C4-2B (cell line): ENCODE results near the gene MCCC2.

Source experiments
- H3K27ac ChIP-seq: fragments of 450-650 bp; 2 replicates; pipeline ENCODE4 v1.5.1; 2017
- ZFX ChIP-seq: fragments of 450-650 bp; IDR thresholded peaks from 2 replicates; pipeline ENCODE4 v1.6.1; 2017
- TF ChIP-seq, protein P1 (sequence below): fragments of 450-650 bp; conservative IDR thresholded peaks from 2 replicates; pipeline ENCODE4 v1.5.1; 2017; ENCODE audit warnings: mild to moderate bottlenecking

Gene MCCC2

DNA sequence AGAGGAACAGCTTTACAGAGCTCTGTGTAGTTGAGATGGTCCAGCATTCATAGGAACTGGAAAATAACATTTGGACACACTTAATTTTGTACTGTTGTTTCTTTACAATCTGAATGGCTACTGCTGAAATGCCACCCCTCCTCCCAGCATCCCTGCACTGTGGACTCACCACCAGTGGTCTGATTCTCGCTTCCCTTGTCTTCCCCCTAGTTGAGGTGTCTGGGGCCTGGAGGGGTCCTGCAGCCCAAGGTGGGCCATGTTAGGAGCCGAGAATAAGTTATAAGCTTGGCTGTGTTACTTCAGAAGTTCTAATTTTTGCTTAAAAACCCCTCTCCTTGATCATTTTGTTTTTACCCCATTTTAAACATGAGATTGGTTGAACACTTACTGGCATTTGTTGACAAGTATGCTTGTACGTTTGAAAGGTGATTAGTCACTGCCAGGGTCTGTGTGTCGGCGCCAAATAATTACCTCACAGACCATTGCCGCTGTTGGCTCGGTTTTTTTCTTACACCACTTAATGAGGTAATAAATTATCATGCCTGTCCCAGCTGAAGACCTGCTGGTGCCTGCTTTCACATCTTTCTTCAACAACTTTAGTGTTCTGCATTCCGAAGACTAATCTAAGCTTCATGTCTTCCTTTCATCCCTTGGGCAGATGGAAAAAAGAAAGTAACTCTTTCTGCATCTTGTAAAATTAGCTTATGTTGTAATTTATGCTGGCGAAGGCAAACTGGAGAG is 65.8 kb downstream of the MCCC2 start:
- H3K27ac ChIP-seq, result peak overlapping the region; percentile 96
- TF ChIP-seq, protein P1, sequence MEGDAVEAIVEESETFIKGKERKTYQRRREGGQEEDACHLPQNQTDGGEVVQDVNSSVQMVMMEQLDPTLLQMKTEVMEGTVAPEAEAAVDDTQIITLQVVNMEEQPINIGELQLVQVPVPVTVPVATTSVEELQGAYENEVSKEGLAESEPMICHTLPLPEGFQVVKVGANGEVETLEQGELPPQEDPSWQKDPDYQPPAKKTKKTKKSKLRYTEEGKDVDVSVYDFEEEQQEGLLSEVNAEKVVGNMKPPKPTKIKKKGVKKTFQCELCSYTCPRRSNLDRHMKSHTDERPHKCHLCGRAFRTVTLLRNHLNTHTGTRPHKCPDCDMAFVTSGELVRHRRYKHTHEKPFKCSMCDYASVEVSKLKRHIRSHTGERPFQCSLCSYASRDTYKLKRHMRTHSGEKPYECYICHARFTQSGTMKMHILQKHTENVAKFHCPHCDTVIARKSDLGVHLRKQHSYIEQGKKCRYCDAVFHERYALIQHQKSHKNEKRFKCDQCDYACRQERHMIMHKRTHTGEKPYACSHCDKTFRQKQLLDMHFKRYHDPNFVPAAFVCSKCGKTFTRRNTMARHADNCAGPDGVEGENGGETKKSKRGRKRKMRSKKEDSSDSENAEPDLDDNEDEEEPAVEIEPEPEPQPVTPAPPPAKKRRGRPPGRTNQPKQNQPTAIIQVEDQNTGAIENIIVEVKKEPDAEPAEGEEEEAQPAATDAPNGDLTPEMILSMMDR, result no peak
- TF ChIP-seq ZFX, result no peak

DNA sequence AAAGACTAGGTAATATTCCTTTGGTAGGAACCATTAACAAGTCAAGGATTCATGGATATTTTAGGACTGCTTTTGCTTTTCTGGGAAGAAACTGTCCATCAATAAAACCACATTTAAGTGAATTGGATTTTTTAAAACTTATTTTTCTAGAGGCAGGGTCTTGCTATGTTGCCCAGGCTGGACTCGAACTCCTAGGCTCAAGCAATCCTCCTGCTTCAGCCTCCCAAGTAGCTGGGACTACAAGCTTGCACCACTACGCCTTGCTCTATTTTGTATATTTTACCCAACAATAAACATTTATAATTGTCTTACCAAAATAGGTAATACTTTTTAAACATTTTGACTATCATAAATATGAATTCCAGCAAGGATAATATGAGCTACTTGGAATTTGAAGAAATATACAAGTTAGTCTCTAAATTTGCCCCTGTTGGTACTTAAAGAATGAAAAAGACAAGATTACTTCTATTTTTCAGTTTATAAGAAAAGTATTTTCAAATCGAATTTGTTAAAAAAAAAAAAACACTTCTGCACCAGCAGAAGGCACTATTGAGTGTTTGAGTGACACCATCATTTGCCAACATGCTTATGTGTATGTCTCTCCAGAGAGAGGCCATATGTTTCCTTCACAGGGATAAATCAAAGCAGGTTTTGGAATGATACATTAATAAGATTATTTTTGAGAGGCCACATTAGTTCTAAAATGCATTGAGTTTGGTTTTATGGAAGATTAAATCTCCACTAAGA is 71.9 kb downstream of the MCCC2 start:
- TF ChIP-seq ZFX, result no peak
- TF ChIP-seq, protein P1, result peak; percentile 40
- H3K27ac ChIP-seq, result no peak overlapping the region

DNA sequence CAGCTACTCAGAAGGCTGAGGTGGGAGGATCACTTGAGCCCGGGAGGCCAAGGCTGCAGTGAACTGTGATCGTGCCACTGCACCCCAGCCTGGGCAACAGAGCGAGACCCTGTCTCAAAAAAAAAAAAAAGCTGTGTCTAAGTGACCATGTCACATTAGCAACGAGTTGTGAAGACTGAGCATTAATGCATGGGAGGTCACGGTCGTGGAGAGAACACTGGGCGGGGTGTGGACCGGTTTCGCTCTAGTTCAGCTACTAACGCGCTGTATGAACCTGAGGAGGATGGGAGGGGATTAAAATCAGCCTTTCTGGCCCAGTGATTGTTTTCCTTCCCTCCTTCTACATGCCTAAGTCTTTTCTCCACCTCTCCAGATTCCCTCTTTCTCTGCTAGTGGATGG is 75.2 kb downstream of the MCCC2 start:
- TF ChIP-seq, protein P1, result no peak
- no peak for TF ChIP-seq ZFX
- H3K27ac ChIP-seq, result no peak overlapping the region

DNA sequence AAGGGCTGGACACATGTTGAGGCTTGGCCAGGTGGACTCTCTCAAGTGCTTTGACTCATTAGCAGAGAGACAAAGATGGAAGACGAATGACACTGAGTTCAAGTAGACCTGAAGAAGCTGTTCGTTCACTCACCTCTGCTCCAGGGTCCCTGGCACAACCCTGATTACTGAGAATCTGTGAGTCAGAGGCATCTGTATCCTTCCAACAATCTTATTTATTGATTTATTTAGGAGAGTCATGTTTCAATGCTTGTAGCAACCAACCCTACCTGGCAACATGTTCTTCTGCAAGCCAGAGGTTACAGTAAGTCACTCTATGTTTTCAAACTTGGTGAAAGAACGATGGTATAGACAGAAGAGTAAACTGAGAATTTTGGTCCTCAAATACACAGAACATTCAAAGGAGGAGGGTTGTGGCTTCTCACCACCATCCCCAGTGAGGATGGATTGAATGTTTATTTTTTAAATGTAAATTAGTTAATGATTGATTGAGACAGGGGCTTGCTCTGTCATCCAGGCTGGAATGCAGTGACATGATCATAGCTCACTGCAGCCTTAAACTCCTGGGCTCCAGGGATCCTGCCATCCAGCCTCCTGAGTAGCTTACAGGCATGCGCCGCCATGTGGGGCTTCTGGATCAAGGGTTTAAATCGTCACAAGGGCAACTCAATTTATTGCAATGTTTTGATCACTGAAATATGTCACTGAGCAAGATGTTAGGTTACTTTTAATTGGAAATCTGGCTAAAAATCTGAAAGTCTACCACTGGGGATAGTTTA is 76.2 kb downstream of the MCCC2 start:
- H3K27ac ChIP-seq, result no peak overlapping the region

DNA sequence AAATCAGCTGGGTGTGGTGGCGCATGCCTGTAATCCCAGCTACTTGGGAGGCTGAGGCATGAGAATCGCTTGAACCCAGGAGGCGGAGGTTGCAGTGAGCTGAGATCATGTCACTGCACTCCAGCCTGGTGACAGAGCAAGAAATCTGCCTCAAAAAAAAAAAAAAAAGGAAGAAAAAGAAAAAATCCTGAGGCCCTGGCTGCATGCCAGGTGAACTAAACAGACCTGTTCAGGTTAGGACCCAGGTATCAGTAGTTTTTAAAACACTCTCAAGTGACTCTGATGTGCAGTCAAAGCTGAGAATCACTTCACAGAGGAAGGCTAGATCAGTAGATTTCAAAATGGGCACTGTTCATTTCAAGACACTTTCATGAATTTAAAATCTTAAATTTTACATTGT is 77.5 kb downstream of the MCCC2 start:
- peak overlapping the region; percentile 20 for H3K27ac ChIP-seq

More for the DNA sequence above, 76.2 kb downstream of the MCCC2 start:
- TF ChIP-seq, protein P1, result no peak

DNA sequence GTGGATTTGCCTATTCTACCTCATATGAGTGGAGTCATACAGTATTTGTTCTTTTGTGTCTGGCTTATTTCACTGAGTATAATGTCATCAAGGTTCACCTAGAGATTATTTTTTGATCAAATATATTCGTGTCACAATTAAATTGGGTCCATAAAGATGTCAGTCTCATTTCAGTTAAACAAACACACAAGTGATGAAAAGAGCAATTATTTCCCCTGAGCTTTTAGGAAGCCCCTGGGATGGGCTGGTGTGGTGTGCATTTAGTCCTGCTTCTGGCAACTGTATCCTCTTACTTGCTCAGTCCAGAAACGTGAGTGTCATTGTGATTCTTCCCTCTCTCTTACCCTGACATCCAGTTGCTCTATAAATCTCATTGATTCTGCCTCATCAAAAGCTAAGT is 79.2 kb downstream of the MCCC2 start:
- TF ChIP-seq, protein P1, result no peak
- no peak for TF ChIP-seq ZFX
- H3K27ac ChIP-seq, result no peak overlapping the region

DNA sequence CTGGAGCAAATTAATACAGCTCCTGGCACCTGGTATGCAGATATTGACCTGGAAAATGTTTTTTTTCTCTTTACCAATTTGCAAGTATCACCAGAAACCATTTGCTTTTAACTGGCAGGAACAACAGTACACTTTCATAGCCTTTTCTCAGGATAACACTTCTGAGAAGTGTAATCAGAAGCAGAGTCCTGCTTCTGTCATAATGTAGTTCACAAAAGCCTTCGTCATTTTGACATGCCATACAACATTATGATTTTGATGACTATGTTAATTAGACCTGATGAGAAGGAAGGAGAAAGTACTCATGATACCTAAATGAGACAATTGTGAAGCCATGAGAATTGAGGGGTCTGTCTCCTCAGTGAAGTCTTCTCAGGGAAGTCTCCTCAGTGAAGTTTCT is 90.8 kb downstream of the MCCC2 start:
- TF ChIP-seq ZFX, result no peak
- TF ChIP-seq, protein P1, result no peak
- no peak overlapping the region for H3K27ac ChIP-seq
